CD4-positive, alpha-beta T cell (primary cell): ENCODE data around the gene RNF39. TPM values are rescaled to one million over a fixed set of nuclear protein-coding genes. Genes with fewer than 3 reads are reported as not detected.

ENCODE experiments used
- ATAC-seq: fragments of 200-7000 bp; cut with Tn5 transposase; one replicate; pipeline ENCODE4 v1.10.0; 2022; ENCODE audit warnings: mild to moderate bottlenecking; ENCODE audit not compliant: poor library complexity
- CTCF ChIA-PET: fragments of 350-600 bp; sonication (Branson Sonifier 250); formaldehyde crosslinking; loops from one replicate; lab custom pipeline; 2021; ENCODE audit warnings: antibody characterized with exemption, inconsistent platforms; lab: Charles Lee
- POLR2A ChIA-PET: fragments of 350-600 bp; sonication (Branson Sonifier 250); formaldehyde crosslinking; loops from one replicate; lab custom pipeline; 2021; ENCODE audit warnings: antibody characterized with exemption, inconsistent platforms; lab: Charles Lee
- DNase-seq, 14 experiments: peaks; one replicate each; pipeline ENCODE4 v3.0.0-alpha.2; 2013 to 2020; ENCODE audit warnings: mixed read lengths in 2 of 14
- H3K27ac ChIP-seq, 2 donors: one replicate each; pipeline versions ENCODE4 v1.5.1 to v1.7.0; 2013; ENCODE audit warnings: low read length in 2 of 2, low read depth in 1 of 2, mild to moderate bottlenecking in 1 of 2
- H3K27me3 ChIP-seq, 2 experiments: 1 replicate in 1 of 2; 2 replicates in 1 of 2; pipeline versions ENCODE4 v1.6.1 to v1.7.0; 2013; ENCODE audit warnings: low read length in 2 of 2, control low read depth in 1 of 2, mild to moderate bottlenecking in 1 of 2, moderate library complexity in 1 of 2; ENCODE audit not compliant: insufficient read depth in 2 of 2, control insufficient read depth in 1 of 2
- H3K36me3 ChIP-seq: one replicate; pipeline ENCODE4 v1.6.1; 2013; ENCODE audit warnings: low read length, control low read depth; ENCODE audit not compliant: insufficient read depth
- H3K4me1 ChIP-seq: one replicate; pipeline ENCODE4 v1.6.1; 2013; ENCODE audit warnings: low read length, control low read depth; ENCODE audit not compliant: insufficient read depth
- H3K4me3 ChIP-seq: one replicate; pipeline ENCODE4 v1.5.1; 2013; ENCODE audit warnings: mild to moderate bottlenecking, low read length, moderate library complexity
- H3K9me3 ChIP-seq, 2 experiments: 1 replicate in 1 of 2; 2 replicates in 1 of 2; pipeline versions ENCODE4 v1.6.1 to v1.7.0; 2013; ENCODE audit warnings: low read length in 2 of 2, mild to moderate bottlenecking in 2 of 2, control low read depth in 1 of 2, moderate library complexity in 1 of 2; ENCODE audit not compliant: control insufficient read depth in 1 of 2, insufficient read depth in 1 of 2
- H3K27ac Mint-ChIP-seq: one replicate; pipeline ENCODE4 v1.8.0; 2020; ENCODE audit warnings: mixed read lengths
- H3K27me3 Mint-ChIP-seq: one replicate; pipeline ENCODE4 v1.8.0; 2021; ENCODE audit warnings: mixed read lengths
- H3K36me3 Mint-ChIP-seq: one replicate; pipeline ENCODE4 v1.8.0; 2021; ENCODE audit warnings: low read depth, mixed read lengths
- H3K4me1 Mint-ChIP-seq: one replicate; pipeline ENCODE4 v1.8.0; 2021; ENCODE audit warnings: low read depth, mixed read lengths
- H3K4me3 Mint-ChIP-seq: one replicate; pipeline ENCODE4 v1.8.0; 2020; ENCODE audit warnings: mild to moderate bottlenecking, mixed read lengths
- H3K9me3 Mint-ChIP-seq: one replicate; pipeline ENCODE4 v1.8.0; 2020; ENCODE audit warnings: mixed read lengths
- CTCF ChIP-seq: fragments of 200-600 bp; IDR thresholded peaks from one replicate; pipeline ENCODE4 v1.8.0; 2022; ENCODE audit warnings: antibody characterized with exemption, mild to moderate bottlenecking
- intact Hi-C, 2 experiments: fragments of 100-400 bp; cut with DNase I in 1 of 2; cut with micrococcal nuclease in 1 of 2; formaldehyde crosslinking; loops; one replicate each; pipeline versions ENCODE4 v1.15.1 to v1.9.0; 2023 to 2025; cut with DNase I, micrococcal nuclease
- total RNA-seq, 174 experiments: library from RNA in 2 of 174; stranded (reverse) in 2 of 174; gene quantifications; one replicate each; pipeline ENCODE4 v1.2.3 and lab custom pipeline; 2021 to 2026

Gene RNF39
- total RNA-seq, 2 experiments from 2014 or later = not detected

- intact Hi-C loops = loop anchor here in 1 of 2 experiments (2.0 kb wide), 1 partner anchor 20 kb away; no protein-coding TSS in a partner anchor
- peaks cover 38% of the 10 kb centered on the region for H3K27me3 Mint-ChIP-seq
- H3K36me3 Mint-ChIP-seq = no peaks in the 10 kb centered on the region
- H3K36me3 ChIP-seq = no peaks in the 10 kb centered on the region
- H3K4me3 ChIP-seq = no peak overlapping the region
- POLR2A ChIA-PET = interaction anchor here (0.7 to 2.2 kb wide), 2 partner anchors 11 to 16 kb away, joined by 3 to 6 read pairs; partner anchors contain the start of genes POLR1H and PPP1R11
- no peak overlapping the region for H3K27ac ChIP-seq
- DNase-seq (no peak), ATAC-seq (no peak)
- H3K9me3 ChIP-seq = peaks cover 0 to 10% of the 10 kb centered on the region in 2 experiments
- H3K4me1 Mint-ChIP-seq = peaks cover 49% of the 10 kb centered on the region
- no peak for TF ChIP-seq CTCF
- H3K9me3 Mint-ChIP-seq = no peaks in the 10 kb centered on the region
- CTCF ChIA-PET = interaction anchor here (2.0 kb wide), 1 partner anchor 54 kb away, joined by 6 read pairs; no protein-coding TSS in a partner anchor
- H3K4me1 ChIP-seq = peaks cover 38% of the 10 kb centered on the region
- H3K4me3 Mint-ChIP-seq = peak overlapping the region; percentile 5
- peaks cover 22 to 28% of the 10 kb centered on the region in 2 experiments for H3K27me3 ChIP-seq
- H3K27ac Mint-ChIP-seq = no peak overlapping the region
Observed at GRCh38 chr6:30077218-30077617, 1.6 kb upstream of the RNF39 start.

GRCh38 chr6:30075790-30076732, 492 bp upstream of the RNF39 start:
- peak; percentile 33 for ATAC-seq
- intact Hi-C loops = loop anchor here in 1 of 2 experiments (2.0 kb wide), 1 partner anchor 21 kb away; no protein-coding TSS in a partner anchor

More at GRCh38 chr6:30075790-30076732, 492 bp upstream of the RNF39 start:
- Mint-ChIP-seq H3K27ac (no peak overlapping the region), H3K9me3 (no peaks in the 10 kb centered on the region), H3K4me1 (peaks cover 54% of the 10 kb centered on the region), H3K4me3 (peak overlapping the region; percentile 84), H3K27me3 (peaks cover 46% of the 10 kb centered on the region), H3K36me3 (no peaks in the 10 kb centered on the region)
- Histone ChIP-seq H3K9me3 (peaks cover 0 to 10% of the 10 kb centered on the region in 2 experiments), H3K36me3 (no peaks in the 10 kb centered on the region), H3K4me3 (no peak overlapping the region), H3K27me3 (peaks cover 29 to 35% of the 10 kb centered on the region in 2 experiments), H3K27ac (no peak overlapping the region), H3K4me1 (peaks cover 48% of the 10 kb centered on the region)
- CTCF ChIA-PET = interaction anchor here (2.0 kb wide), 1 partner anchor 55 kb away, joined by 6 read pairs; no protein-coding TSS in a partner anchor
- DNase-seq = peak in 4 of 14 experiments; percentile 19 to 54 (median 46)
- peak; percentile 40 for TF ChIP-seq CTCF
- POLR2A ChIA-PET = interaction anchor here (0.9 to 1.9 kb wide), 3 partner anchors 14 to 26 kb away, joined by 3 to 13 read pairs (median 7); partner anchors contain the start of gene POLR1H
